GM12878 (cell line): ENCODE measurements around the gene IPCEF1. TPM values are rescaled to one million over a fixed set of nuclear protein-coding genes. Genes with fewer than 3 reads are reported as not detected.

ENCODE experiments used
- ATAC-seq: fragments of 200-7000 bp; cut with Tn5 transposase; 3 replicates; pipeline ENCODE4 v1.9.1; 2020; ENCODE audit warnings: mild to moderate bottlenecking, moderate library complexity
- BruUV-seq: library from RNA; stranded (reverse); fragments of 400-500 nt; replicated peaks from 2 replicates; lab custom pipeline; 2021; lab: Mats Ljungman, UMichigan
- CTCF ChIA-PET: fragments of 300-600 bp; sonication (Branson Sonifier 250); formaldehyde crosslinking; extraction: SDS; loops from one replicate; lab custom pipeline; 2021; ENCODE audit warnings: inconsistent platforms; lab: Yijun Ruan, JAX
- POLR2A ChIA-PET: fragments of 350-600 bp; formaldehyde crosslinking; extraction: SDS; loops from one replicate; lab custom pipeline; 2021; ENCODE audit warnings: inconsistent platforms; lab: Charles Lee
- RAD21 ChIA-PET: fragments of 300-600 bp; sonication (Branson Sonifier 250); formaldehyde crosslinking; loops from one replicate; lab custom pipeline; 2023; ENCODE audit warnings: antibody characterized with exemption; ENCODE audit not compliant: unreplicated experiment; lab: Charles Lee
- SMC1A ChIA-PET: fragments of 300-600 bp; sonication (Branson Sonifier 250); formaldehyde crosslinking; loops from one replicate; lab custom pipeline; 2023; ENCODE audit not compliant: unreplicated experiment, uncharacterized antibody; lab: Charles Lee
- DNase-seq: peaks from one replicate; pipeline ENCODE4 v3.0.0-alpha.2; 2011; ENCODE audit warnings: low read depth, low spot score
- FAIRE-seq: peaks from 3 replicates; lab custom pipeline; 2011; peaks lifted over from hg19 to GRCh38; lab: Jason Lieb, UNC
- H2AFZ ChIP-seq: 2 replicates; pipeline ENCODE4 v1.6.0; 2011; ENCODE audit warnings: low read depth, low read length, control low read depth; ENCODE audit not compliant: control insufficient read depth
- H3K27ac ChIP-seq: 2 replicates; pipeline ENCODE4 v1.5.1; 2011; ENCODE audit warnings: control low read depth; ENCODE audit not compliant: control insufficient read depth, insufficient read depth
- H3K27me3 ChIP-seq, 2 experiments: replicated peaks in 1 of 2; 2 replicates each; pipeline versions ENCODE4 v1.6.0 to v1.6.1; 2011; ENCODE audit warnings: low read length in 1 of 2; ENCODE audit not compliant: control insufficient read depth in 2 of 2, insufficient read depth in 2 of 2
- H3K36me3 ChIP-seq, 2 experiments: 2 replicates each; pipeline ENCODE4 v1.5.1; 2011; ENCODE audit warnings: low read length in 1 of 2; ENCODE audit not compliant: control insufficient read depth in 2 of 2, insufficient read depth in 2 of 2
- H3K4me1 ChIP-seq: 2 replicates; pipeline ENCODE4 v1.6.1; 2011; ENCODE audit warnings: mild to moderate bottlenecking, low read length, moderate library complexity, mixed read lengths; ENCODE audit not compliant: control insufficient read depth, insufficient read depth
- H3K4me2 ChIP-seq: 2 replicates; pipeline ENCODE4 v1.6.0; 2011; ENCODE audit warnings: control low read depth; ENCODE audit not compliant: control insufficient read depth, insufficient read depth
- H3K4me3 ChIP-seq: fragments of 200-600 bp; sonication (generic); 2 replicates; pipeline ENCODE4 v1.5.1; 2016
- H3K79me2 ChIP-seq: 2 replicates; pipeline ENCODE4 v1.6.0; 2011; ENCODE audit warnings: low read length; ENCODE audit not compliant: control insufficient read depth, insufficient read depth
- H3K9ac ChIP-seq: 2 replicates; pipeline ENCODE4 v1.8.0; 2011; ENCODE audit warnings: low read length, control low read depth, mixed read lengths; ENCODE audit not compliant: control insufficient read depth, insufficient read depth
- H3K9me3 ChIP-seq: replicated peaks from 3 replicates; pipeline ENCODE4 v1.5.1; 2011; ENCODE audit warnings: mild to moderate bottlenecking, low read length; ENCODE audit not compliant: control insufficient read depth, insufficient read depth
- H4K20me1 ChIP-seq: 2 replicates; pipeline ENCODE4 v1.6.0; 2011; ENCODE audit not compliant: control insufficient read depth, insufficient read depth
- HDAC6 ChIP-seq: fragments of 200-600 bp; sonication (generic); IDR thresholded peaks from one replicate; pipeline ENCODE4 v1.8.0; 2017; ENCODE audit warnings: antibody characterized with exemption; ENCODE audit not compliant: unreplicated experiment
- PAX5 ChIP-seq: IDR thresholded peaks from 2 replicates; pipeline ENCODE4 v1.6.1; 2011; ENCODE audit warnings: low read depth, low read length, borderline replicate concordance
- RB1 ChIP-seq: fragments of 450-650 bp; formaldehyde crosslinking; IDR thresholded peaks from 2 replicates; pipeline ENCODE4 v1.6.1; 2017; ENCODE audit warnings: mild to moderate bottlenecking, borderline replicate concordance
- SMARCA5 ChIP-seq: fragments of 450-650 bp; IDR thresholded peaks from 2 replicates; pipeline ENCODE4 v1.6.1; 2017; ENCODE audit warnings: mild to moderate bottlenecking
- SPI1 ChIP-seq: IDR thresholded peaks from 2 replicates; pipeline ENCODE4 v1.6.1; 2011; ENCODE audit warnings: low read depth, mild to moderate bottlenecking, low read length, moderate library complexity, borderline replicate concordance; ENCODE audit not compliant: insufficient read depth
- WGBS: methylation state at CpG from one replicate; pipeline ENCODE4 v1.1.6; 2016; ENCODE audit warnings: low lambda C conversion rate; ENCODE audit not compliant: insufficient replicate concordance, insufficient coverage; ENCODE audit errors: missing lambda C conversion rate; 5-methylcytosine and 5-hydroxymethylcytosine counted together
- in situ Hi-C: fragments of 300-500 bp; cut with MboI; formaldehyde crosslinking; loops from 9 replicates; pipeline ENCODE4 v1.14.3; 2018; ENCODE audit warnings: mixed read lengths
- intact Hi-C: fragments of 100-400 bp; cut with micrococcal nuclease; formaldehyde crosslinking; loops from one replicate; pipeline ENCODE4 v1.14.2; 2022; ENCODE audit not compliant: unreplicated experiment
- polyA plus RNA-seq, 11 experiments: library from polyadenylated mRNA; depleted of rRNA in 4 of 11; unstranded in 6 of 11; stranded (reverse) in 5 of 11; fragments of >200 nt; fragmentation: Nextera tagmentation in 4 of 11; fragmentation: Illumina TruSeq in 1 of 11; extraction: Ambion mirVana in 4 of 11; extraction: Trizol in 1 of 11; gene quantifications; 1 replicate in 1 of 11; 2 replicates in 10 of 11; pipeline versions ENCODE4 v1.2.1 to v1.2.3, GENCODE V29; 2011 to 2016; ENCODE audit warnings: inconsistent platforms in 2 of 11, missing spikeins in 2 of 11, low read depth in 1 of 11
- total RNA-seq, 4 experiments: library from RNA; depleted of rRNA in 3 of 4; stranded (reverse); fragments of >200 nt in 3 of 4; fragmentation: Illumina TruSeq in 1 of 4; extraction: Trizol in 1 of 4; gene quantifications; 2 replicates each; pipeline versions ENCODE4 v1.2.1 to v1.2.3, GENCODE V29; 2013 to 2021
- TF ChIP-seq, protein P1 (sequence below): IDR thresholded peaks from 2 replicates; pipeline ENCODE4 v1.6.1; 2011; ENCODE audit warnings: low read depth, low read length, improper control_type of control experiment, borderline replicate concordance

Gene IPCEF1
- total and polyA plus RNA-seq, 10 of the 15 experiments (the other 5 are each of a cell fraction or from before 2014, with no cell fraction given), result 1.3 to 137 (median 4.2) TPM

DNA sequence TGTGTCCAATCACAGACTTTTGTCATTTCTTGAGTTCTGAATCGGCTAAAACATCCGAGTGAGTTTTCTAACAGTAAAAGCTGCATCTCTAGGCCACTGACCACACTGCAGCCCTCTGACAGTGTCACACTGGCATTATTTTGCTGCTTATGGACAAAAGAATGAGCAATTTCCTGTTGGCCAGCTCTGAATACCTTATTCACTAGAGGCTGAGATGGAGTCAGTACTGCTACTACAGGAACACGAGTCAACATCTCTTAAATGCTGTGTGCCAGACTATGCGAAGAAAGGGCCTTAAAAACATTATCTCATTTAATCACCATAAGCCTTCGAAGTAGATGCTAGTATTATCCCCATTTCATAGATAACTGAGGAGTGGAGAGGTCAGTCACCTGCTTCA lies 42.5 kb upstream of the IPCEF1 start (continued):
- TF ChIP-seq, protein P1, sequence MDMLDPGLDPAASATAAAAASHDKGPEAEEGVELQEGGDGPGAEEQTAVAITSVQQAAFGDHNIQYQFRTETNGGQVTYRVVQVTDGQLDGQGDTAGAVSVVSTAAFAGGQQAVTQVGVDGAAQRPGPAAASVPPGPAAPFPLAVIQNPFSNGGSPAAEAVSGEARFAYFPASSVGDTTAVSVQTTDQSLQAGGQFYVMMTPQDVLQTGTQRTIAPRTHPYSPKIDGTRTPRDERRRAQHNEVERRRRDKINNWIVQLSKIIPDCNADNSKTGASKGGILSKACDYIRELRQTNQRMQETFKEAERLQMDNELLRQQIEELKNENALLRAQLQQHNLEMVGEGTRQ, result no peak
- no peak for TF ChIP-seq RB1
- TF ChIP-seq SPI1, result no peak

DNA sequence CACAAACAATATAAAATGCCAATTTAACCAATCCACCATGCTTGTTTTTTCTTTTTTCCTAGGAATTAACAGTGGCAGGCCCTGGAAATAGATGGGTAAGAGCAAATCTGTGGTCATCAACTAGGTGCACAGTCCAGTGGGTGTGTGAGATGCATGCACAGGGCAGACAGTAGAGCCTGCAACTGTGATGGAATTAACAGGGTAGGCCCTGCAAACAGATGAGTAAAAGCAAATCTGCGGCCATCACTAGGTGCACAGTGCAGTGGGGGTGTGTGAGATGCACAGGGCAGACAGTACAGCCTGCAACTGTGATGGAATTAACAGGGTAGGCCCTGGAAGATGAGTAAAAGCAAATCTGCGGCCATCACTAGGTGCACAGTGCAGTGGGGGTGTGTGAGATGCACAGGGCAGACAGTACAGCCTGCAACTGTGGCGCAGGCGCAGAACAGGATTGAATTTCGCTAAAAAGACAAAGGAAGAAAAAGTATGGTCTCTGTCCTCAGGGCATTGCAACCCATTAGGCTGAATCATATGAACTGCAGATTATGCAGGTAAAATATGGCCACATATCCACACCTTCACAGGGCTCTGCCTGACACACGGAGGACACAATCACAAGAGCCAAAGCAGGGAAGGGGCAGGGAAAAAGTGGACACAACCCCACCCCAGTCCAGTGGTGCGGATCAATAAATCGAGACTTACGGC lies 41.0 kb upstream of the IPCEF1 start:
- Histone ChIP-seq H3K27ac (no peak overlapping the region), H3K9ac (no peak overlapping the region), H3K79me2 (no peaks in the 10 kb centered on the region), H3K27me3 (peaks cover 0 to 2% of the 10 kb centered on the region in 2 experiments; a peak in 1 of 4 replicates), H4K20me1 (no peaks in the 10 kb centered on the region), H2AFZ (no peak overlapping the region), H3K4me2 (no peak overlapping the region), H3K4me1 (no peaks in the 10 kb centered on the region), H3K4me3 (no peak overlapping the region), H3K9me3 (no peaks in the 10 kb centered on the region), H3K36me3 (no peaks in the 10 kb centered on the region)
- intact Hi-C loops, result no loop called here
- no TSS peak for BruUV-seq
- ChIA-PET CTCF (no interaction called here), POLR2A (no interaction called here), SMC1A (no interaction called here), RAD21 (no interaction called here)
- TF ChIP-seq SMARCA5 (no peak), HDAC6 (no peak), PAX5 (no peak)
- in situ Hi-C loops, result no loop called here
- FAIRE-seq (no peak), DNase-seq (no peak), ATAC-seq (no peak)
- WGBS, result 53% methylated on average over 9 of the region's 9 CpGs
